HG03135 (cell line): ENCODE results near the gene TRIM67.
"Not testable (repeated sequence)": the region's sequence is repeated elsewhere in the genome, so short reads cannot be mapped to it uniquely, and the experiment has no call there.

Experiments used
- ATAC-seq: cut with Tn5 transposase; IDR thresholded peaks from one replicate; pipeline ENCODE4 v1.9.1; 2021; ENCODE audit warnings: mild to moderate bottlenecking, moderate library complexity; ENCODE audit not compliant: unreplicated experiment

The TRIM67 gene

DNA sequence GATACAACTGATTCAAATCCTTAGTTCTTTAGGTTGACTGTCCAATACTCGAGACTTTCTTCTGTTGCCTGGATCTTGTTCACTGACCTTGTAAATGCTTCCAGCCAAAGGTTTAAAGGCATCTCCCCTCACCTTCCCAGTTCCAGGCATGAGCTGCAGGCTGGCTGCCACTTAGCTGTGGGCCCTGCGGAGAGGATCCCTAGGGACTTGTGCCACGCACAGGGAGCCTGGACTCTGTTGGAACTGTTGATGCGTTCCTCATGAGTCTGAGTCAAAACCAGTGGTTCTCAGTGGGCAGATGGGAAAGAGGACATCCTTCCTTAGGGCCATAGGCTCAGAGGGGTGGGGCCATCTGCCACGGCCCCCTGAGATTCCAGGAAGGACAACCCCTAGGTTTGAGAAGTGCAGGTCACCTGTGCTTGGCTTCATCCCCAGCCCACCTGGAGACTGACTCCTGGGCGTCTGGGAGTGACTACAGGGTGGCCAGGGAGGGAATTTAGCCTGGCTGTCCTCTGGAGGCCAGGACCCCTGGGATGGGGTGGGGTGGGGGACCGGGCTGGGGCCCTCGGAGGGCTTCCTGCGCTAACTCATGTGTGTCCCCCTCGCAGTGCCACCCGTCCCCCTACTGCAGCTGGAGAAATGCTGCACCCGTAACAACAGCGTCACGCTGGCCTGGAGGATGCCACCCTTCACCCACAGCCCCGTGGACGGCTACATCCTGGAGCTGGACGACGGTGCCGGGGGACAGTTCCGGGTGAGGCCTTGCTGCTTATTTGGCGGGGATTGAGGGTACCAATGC lies 41.6 kb downstream of the TRIM67 start:
- ATAC-seq = no peak

DNA sequence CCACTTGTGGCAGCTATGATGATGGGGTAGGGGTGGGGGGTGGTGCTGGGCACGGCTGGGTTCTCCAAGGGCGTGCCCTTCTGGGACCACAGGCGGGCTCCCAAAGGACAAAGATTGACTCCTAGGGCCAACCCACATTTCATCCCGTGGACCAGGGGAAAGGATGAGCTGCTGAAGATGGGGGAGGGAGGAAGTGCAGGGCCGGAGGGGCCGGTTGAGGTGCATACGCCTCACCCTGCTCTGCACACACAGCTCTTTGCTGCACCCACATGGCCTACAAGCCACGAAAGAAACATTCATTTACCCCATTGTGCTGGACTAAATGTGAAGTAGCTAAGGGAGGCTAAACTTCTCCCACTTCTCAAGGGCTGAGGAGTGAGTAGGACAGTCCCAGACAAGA lies 45.0 kb downstream of the TRIM67 start:
- no peak for ATAC-seq

DNA sequence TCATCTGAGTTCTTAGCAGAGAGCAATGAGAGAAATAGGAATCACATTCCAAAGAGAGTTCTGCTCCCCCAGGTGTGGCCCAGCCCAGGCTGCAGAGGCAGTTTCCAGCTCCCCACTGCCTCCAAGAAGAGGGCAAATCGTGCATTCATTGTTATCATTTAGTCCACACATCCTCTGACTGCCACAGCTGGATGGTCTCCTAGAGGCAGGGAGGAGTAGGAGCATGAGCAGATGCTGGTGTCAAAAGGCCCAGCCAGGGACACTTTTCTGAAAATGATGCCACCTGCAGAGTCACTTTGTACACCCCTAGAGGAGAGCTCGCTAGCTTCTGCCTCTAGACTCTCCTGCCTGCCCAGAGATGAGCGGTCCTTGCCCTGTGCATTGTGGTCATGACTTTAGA lies 45.6 kb downstream of the TRIM67 start:
- no peak for ATAC-seq

DNA sequence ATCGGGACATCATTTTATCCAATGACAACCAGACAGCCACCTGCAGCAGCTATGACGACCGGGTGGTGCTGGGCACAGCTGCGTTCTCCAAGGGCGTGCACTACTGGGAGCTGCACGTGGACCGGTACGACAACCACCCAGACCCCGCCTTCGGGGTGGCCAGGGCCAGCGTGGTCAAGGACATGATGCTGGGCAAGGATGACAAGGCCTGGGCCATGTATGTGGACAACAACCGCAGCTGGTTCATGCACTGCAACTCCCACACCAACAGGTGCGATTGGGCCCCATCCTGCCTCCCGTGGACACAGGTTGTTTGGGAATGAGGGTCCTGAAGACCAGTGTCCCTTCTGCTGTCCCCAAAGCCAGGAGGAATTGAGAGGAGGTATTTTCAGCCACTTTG lies 47.1 kb downstream of the TRIM67 start:
- no peak for ATAC-seq

DNA sequence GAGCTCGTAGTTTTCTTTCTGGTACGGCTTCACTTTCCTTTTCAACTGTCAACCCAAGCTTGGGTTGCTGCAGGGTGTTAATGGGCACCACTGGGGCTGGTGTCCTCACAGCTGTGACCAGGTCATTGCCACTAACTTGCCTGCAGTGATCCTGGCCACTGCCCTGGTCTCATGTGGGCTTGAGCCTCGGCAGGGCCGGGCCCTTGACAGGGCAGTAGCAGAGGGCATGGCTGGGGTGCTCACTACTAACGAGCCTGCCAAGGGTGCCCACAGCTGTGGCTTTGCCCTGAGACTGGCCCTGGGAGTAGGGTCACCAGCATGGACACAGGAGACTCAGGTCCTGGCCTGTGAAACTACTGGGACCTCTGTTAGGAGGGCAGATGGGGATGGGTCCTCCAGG lies 47.7 kb downstream of the TRIM67 start:
- ATAC-seq = no peak

DNA sequence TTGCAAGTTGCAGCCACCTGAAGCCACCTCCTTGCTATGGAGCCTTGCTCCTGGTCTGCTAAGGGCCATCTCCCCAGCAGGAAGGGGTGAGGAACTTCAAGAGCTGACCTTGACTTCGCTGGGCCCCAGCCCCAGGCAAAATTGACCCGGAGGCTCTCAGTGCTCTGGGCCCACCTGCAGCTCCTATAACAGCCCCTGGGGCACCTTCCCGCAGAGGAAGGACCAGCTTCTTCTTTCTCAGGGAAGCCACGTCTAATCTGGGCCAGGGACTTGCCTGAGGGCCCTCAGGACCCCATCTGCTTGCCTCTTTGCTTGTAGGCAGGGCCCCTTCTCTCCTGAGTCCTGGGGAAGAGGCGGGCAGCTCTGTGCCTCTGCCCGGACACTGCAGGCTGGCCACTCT lies 48.3 kb downstream of the TRIM67 start:
- no peak for ATAC-seq

DNA sequence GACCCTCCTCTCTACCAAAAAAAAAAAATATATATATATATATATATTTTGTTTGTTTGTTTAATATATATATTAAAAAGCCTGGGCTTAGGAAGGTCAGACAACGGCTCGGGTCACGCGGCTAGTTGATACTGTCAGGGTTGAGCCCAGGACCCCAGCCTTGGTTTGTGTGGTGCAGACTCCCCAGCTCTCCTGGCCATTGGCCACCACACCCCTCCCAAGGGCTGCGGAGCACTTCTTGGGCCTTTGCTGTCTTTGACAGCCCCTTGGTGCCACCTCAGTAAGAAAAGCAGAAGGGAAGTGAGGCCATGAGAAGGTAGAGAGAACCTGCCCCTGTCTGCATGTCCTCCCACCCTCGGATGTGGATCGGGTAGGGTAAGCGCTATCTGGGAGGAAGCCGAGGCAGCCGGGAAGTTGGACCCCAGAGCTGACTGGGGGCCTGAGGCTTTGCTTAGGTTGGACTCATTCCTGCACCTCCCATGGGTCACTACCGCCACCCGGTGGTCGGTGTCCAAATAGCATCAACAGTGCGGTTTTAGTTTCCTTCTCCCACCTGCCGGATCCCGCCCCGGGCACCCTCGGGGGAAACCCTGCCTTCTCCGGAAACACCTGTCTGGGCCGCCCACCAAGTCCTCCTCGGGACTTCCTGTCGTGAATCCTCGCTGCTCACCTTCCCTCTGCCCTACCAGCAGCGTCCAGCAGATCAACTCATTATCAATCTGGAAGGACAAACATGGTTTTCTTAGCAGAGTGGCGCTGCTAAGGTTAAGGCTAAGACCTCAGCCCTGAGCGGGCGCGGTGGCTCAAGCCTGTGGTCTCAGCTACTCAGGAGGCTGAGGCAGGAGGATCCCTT lies 49.4 kb downstream of the TRIM67 start:
- peak; percentile 86 for ATAC-seq

DNA sequence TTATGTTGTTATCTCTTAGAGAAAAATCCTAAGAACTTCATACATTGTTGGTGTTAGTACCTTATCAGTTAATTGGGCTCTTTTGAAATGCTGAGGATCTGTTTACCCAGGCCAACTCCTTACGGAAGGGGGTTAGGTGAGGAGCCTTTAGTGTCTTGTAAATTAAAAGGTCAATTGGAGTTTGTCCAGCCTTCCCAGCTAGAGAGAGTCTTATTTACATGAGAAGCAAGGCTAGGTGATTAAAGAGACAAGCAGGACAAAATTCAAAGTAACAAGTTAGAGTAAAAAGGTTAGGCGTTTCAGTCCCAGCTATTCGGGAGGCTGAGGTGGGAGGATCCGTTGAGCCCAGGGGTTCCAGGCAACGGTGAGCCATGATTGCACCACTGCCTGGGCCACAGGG lies 50.4 kb downstream of the TRIM67 start:
- ATAC-seq = not testable (repeated sequence)

DNA sequence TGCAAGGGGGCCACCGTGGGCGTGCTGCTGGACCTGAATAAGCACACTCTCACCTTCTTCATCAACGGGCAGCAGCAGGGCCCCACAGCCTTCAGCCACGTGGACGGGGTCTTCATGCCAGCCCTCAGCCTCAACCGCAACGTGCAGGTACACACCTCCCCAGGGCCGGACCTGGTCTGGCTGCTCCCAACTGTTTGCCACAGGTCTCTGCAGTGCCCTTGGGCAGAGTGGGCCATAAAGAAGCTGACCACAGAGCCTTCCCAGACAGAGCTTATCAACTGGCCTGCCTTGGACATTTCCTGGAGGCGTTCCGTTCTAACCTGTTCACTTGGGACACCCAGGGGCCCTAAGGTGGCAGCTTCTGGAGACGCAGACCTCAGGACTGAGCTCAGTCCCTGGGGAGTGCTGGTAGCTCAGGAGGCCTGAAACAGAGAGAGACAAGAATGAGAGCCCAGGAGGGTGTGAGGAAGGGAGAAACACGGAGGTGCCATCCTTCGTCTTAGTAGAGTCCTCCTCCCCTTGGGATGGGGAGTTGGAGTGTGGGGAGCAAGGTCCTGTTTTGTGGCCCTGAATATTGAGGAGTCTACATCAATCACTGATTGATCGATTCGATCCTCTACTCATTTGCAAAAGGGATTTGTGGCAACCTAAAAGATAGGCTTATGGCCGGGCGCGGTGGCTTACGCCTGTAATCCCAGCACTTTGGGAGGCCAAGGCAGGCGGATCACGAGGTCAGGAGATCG lies 52.1 kb downstream of the TRIM67 start:
- no peak for ATAC-seq

DNA sequence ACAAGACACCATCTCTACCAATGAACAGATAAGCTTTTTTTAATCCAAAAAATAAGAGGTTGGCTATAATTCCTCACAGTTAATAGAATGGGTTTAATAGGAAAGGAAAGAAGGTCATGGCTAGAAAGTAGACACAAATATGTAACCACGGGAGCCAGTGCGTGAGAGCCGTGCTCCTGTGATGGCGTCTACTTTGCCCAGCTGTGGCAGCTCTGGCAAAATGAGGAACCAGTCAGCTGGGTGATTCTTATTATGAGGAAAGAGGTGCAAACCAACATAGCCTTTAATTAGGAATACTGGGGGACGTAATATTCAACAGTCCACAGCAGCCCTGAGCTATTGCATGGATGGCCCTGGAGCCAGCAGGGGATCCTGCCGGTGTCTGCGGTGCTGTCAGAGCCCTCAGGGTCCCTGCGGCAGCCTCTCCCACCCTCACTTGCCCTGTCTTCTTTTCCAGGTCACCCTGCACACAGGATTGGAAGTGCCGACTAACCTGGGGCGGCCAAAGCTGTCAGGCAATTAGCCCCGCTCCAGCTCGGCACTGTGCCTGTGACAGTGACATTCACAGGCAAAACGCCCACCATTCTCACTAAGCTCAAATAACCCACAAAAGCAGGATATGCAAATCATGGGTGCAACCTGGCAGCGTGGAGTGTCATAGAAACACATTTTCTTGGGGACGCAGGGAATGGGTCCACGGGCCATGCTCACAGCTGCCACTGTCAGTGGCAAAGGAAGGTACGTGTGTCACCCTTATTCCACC lies 53.2 kb downstream of the TRIM67 start:
- no peak for ATAC-seq

DNA sequence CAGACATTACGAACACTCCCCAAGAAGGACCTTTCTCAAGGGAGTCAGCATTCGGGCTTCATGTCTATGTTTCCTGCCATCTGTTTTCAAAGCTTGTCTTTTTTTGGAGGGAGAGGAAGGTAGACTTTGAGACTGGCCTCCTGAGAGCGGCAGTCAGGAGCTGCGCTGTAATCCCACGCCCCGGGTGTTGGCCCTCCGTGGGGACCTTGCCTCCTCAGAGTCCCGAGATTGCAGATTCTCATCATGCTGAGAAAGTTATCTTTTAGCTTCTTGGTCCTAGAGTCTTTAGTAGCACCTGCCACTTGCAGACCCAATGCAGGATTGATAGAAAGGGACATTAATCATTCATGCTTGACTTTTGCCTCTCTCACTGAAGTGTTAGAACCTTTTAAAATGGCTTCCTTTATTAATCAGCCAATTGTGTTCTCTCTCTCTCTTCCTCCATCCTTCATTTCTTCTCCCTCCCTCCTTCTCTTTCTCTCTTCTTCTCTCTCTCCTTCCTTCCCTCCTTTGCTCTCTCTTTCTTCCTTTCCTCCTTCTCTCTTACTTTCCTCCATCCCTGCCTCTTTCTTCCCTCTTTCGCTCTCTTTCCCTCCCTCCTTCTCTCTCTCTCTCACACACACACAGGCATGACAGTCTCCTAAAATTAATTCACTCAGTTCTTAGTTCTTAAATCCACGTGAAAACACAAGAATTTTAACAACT lies 54.0 kb downstream of the TRIM67 start:
- no peak for ATAC-seq

DNA sequence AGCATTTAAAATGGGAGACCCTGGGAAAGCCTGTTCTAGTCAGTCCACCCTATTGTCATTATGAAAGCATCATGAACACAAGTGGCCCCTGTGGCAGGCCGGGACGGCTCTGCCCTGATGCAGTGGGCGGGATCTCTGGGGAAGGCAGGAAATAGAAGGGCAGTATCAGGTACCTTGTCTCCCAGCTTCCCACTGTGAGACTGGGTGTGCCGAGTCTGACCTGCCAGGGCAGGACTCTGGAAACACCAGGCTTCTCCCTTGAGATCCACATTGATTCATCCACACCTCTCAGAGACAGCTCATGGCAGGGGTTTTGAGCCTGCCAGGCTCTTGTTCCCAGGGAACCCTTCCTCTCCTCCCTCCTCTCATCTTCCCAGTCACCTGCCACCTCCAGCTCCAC lies 54.6 kb downstream of the TRIM67 start:
- no peak for ATAC-seq

DNA sequence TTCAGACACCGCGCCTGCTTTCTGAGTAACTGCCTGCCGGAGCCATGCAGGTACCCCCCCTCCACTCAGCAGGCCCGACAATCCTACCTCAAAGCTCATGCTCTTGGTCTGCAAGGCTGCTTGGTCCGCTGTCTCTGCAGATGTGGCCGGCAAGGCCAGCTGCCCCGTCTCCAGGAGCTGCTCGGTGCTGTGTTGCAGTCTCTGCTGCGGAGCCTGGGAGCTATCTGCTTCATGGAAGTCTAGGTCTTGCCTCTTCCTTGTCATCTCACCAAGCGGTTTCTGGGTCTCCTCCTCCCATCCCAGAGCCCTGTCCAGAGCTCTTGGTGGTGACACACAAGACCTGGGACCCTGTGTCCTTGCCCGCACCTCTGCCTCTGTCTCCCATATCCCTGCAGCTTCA lies 55.2 kb downstream of the TRIM67 start:
- no peak for ATAC-seq

DNA sequence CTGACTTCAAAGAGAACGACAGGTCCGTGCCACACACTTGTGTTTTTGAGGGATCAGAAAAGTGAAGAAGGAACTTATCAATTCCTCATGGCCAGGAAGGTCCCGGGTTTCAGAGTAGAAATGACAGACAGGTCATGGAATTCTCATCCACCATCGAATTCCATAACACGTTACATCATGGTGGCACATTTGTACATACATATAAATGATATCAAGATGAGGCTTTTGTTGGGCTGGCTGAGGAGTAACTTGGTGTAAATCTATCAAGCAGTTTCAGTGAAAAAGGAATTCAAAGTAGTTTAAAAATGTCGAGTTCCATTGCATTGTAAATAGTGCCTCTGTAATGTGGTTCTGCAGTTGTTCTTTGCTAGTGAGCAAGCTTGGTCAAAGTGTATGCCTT lies 56.2 kb downstream of the TRIM67 start:
- ATAC-seq = no peak

DNA sequence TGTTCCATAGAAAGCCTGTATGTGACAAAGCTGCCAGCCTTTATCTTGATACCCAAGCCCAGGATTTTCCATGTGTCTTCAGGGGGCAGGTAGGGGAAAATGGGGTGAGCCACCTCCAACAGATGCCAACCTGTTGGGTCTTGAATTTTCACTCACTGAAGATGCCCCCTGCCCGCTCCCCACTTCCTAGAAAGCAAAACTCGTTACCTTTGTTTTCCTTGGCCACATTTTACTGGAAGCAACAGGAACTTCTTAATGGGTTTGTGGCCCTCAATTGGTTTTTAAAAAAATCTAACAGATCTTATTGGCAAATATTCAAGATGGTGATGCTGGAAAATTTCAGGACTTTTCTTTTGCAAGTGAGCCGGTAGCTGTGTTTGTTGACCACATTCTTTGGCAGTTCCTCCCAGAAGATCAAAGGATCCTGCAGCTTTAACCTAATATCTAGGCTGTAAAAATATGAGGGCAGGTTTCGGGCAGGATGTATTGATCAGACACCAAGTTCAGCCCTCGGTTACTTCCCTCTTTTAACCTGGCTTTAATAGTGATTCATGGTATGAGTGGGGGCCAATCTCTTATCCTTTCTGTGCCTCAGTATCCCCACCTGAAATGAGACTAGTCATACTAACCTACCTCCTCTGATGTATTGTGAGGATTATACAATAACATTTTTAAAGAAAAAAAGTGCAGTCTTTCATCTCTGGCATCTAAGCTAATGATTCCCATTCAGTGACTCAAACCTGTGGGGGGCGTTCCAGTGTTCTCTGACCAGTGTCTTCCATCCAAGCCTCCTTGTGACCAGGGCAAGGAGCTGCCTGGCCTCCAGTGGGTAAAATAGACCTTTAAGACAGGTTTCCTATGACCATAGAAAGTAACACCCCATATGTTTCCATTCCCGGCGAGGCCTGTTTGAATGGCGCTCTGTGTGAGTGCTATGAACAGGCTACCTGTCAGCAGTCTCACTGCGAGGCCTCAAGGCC lies 57.9 kb downstream of the TRIM67 start:
- ATAC-seq = no peak

DNA sequence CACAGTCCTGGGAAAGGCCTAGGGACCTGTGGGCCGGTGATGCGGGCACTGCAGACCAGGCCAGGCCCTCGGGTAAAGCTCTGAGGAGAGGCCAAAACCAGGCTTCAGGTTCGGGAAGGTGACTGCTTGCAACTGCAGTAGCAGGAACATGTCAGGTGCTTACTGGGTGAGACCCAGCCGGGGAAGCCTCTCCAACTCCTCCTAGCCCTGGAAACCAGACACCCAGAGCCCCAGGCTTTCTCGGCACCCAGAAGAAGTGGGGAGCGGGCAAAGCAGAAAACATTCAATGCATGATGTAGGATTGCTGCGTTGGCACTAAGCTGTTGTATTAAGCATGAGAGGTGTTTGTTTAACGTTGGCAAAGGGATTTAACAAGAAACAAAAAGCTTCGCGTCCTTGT lies 58.9 kb downstream of the TRIM67 start:
- no peak for ATAC-seq

DNA sequence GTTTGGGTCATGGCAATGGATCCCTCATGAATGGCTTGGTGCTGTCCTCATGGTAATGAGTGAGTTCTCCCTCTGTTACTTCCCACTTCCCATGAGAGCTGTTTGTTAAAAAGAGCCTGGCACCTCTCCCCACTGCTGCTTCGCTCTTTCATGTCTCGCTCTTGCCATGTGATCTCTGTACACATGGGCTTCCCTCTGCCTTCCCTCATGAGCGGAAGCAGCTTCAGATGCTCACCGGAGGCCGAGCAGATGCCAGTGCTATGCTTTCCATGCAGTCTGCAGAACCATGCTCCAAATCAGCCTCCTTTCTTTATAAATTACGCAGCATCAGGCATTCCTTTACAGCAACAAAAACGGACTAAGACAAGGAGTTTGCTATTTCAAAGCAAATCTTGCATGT lies 64.3 kb downstream of the TRIM67 start:
- no peak for ATAC-seq

DNA sequence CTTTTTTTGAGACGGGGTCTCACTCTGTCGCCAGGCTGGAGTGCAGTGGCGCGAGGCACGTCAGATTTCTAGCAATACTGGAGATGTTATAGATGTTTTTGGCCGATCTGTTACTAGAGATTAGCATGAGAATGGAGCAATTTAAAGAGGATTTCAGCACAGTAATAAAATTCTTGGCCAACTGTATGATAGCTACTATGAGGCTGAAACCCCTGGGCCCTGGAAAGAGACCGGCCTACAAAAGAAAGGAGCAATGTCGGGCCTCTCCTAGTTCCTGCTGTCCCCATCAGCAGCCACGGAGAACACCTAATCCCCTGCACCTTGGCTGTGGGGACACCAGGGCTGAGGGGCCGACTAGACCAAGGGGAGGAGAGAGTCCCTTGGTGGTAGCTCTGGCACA lies 69.7 kb downstream of the TRIM67 start:
- ATAC-seq = no peak
